Endometrial microvascular endothelial cells (primary cell): Measurements from ENCODE around the gene LMOD3. TPM values are rescaled to one million over a fixed set of nuclear protein-coding genes. Genes with fewer than 3 reads are reported as not detected.

Experiments
- in situ Hi-C: cut with HindIII; loops from 2 replicates; pipeline ENCODE4 v1.10.0; 2017; ENCODE audit warnings: low sequenced_read_pairs, low pct_unique_long_range_greater_than_20kb; ENCODE audit errors: inconsistent ontology term
- total RNA-seq: library from RNA; depleted of rRNA; stranded (reverse); fragments of >200 nt; gene quantifications from one replicate; pipeline ENCODE4 v1.2.3, GENCODE V29; 2015; ENCODE audit errors: inconsistent ontology term

LMOD3 gene
- total RNA-seq, 1 donor from 2014 or later = not detected

GRCh38 chr3:69099576-69099975 lies 22.8 kb downstream of the LMOD3 start:
- in situ Hi-C loops = no loop called here

- in situ Hi-C loops = no loop called here
These were observed 24.8 kb downstream of the LMOD3 start for GRCh38 chr3:69097407-69098086.

DNA sequence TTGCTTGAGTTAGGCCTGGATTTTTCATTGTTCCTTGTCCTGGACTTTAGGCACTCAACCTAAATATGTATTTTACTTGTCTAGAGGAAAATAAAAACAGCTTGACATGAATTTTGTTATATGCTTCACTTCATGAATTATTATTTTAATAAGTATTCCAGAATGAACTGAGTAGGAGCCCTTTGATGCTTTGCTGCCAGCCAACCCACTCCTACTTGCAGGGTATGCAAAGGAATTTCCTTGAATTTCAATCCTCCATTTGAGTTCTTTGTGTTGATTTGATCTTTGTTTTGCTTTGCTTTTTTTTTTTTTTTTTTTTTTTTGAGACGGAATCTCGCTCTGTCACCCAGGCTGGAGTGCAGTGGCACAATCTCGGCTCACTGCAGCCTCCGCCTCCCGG lies 26.1 kb downstream of the LMOD3 start:
- in situ Hi-C loops = no loop called here

DNA sequence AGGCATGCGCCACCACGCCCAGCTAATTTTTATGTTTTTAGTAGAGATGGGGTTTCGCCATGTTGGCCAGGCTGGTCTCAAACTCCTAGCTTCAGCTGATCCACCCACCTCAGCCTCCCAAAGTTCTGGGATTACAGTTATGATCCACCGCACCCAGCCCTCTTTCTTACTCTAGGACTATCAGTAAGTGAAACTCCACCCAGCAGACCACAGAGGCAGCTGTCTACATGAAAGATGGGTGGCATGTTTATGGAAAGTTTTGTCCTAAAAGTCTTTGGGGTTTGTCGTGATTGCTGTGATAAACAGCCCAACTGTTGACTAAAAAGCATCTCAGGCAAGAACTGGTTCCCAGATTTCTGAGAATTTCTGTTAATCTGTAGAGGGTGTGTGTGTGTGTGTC lies 26.8 kb downstream of the LMOD3 start:
- in situ Hi-C loops = no loop called here

- in situ Hi-C loops = no loop called here
These were observed 27.8 kb downstream of the LMOD3 start for GRCh38 chr3:69094467-69095205.

DNA sequence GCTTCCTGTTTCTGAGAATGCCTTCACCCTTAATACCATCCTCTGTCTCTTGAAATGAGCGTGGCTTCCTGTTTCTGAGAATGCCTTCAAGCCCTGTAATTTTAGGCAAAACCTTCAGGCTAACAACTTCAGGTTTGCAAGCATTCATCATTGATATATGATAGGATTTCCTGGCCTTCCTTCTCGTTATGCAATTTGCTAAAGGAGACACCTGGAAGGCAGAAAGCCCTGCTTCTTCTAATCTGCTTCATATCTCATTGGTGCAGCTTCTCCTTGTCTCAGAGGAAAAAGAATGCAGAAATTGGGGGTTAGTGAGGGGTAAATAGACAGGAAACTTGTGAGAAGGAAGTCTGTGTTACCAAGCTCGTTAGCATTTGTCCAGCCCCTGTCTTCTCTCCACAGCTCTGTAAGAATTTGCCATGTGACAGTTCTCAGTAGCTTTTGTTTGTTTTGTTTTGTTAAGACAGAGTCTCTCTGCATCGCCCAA lies 30.3 kb downstream of the LMOD3 start:
- in situ Hi-C loops = no loop called here

- in situ Hi-C loops = no loop called here
These were observed 30.9 kb downstream of the LMOD3 start for GRCh38 chr3:69091389-69092029.

DNA sequence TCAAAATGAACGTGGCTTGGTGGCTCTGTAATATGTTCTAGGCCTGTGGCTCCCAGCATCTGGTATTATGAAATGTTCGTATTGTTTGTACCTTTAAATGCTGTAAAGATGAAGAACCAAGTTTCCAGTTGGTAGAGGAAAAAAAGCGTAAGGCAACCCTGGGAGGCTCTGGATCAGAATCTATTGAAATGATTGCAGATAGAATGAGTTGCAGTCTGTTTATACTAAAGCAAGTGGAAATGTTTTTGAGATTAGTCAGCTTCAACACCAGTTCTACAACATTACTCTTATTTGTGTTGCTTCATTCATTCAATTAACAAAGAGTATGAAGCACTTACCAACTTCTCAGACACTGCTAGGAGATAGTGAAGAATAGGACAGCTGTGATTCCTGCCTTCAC lies 32.4 kb downstream of the LMOD3 start:
- in situ Hi-C loops = no loop called here

GRCh38 chr3:69088063-69088462 lies 34.3 kb downstream of the LMOD3 start:
- in situ Hi-C loops = loop anchor here (10.0 kb wide), 1 partner anchor 77 kb away; no protein-coding TSS in a partner anchor

- in situ Hi-C loops = loop anchor here (10.0 kb wide), 1 partner anchor 78 kb away; no protein-coding TSS in a partner anchor
These were observed 35.2 kb downstream of the LMOD3 start for GRCh38 chr3:69087030-69087791.

- in situ Hi-C loops = loop anchor here (10.0 kb wide), 1 partner anchor 79 kb away; no protein-coding TSS in a partner anchor
These were observed 36.3 kb downstream of the LMOD3 start for GRCh38 chr3:69085833-69086722.

- in situ Hi-C loops = loop anchor here (10.0 kb wide), 1 partner anchor 80 kb away; no protein-coding TSS in a partner anchor
These were observed 37.1 kb downstream of the LMOD3 start for GRCh38 chr3:69085168-69085832.

- in situ Hi-C loops = loop anchor here (10.0 kb wide), 1 partner anchor 80 kb away; no protein-coding TSS in a partner anchor
These were observed 37.8 kb downstream of the LMOD3 start, which contains the start of gene ARL6IP5 for GRCh38 chr3:69084326-69085167. ARL6IP5 (plus strand) TSS chr3:69084937; CDS start chr3:69085048, 111 bp downstream.

DNA sequence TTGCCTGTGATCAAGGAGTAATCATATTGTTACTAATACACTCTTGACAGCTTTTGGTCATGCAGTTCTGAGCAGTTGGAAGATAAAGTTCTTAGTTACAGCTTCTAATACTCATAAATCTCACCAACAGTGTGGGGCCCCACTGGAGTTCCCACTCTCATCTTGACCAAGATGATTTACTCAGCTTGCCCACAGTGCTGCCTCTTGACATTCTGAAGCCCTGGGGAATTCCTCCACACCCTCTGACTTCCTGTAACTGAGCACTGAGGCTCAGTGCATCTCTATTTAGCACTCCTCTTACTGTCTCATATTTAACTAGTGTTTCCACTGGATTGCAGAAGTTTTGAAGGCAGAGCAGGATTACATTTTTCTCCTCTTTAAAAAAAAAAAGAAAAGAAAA lies 39.6 kb downstream of the LMOD3 start:
- in situ Hi-C loops = loop anchor here (10.0 kb wide), 1 partner anchor 82 kb away; no protein-coding TSS in a partner anchor

DNA sequence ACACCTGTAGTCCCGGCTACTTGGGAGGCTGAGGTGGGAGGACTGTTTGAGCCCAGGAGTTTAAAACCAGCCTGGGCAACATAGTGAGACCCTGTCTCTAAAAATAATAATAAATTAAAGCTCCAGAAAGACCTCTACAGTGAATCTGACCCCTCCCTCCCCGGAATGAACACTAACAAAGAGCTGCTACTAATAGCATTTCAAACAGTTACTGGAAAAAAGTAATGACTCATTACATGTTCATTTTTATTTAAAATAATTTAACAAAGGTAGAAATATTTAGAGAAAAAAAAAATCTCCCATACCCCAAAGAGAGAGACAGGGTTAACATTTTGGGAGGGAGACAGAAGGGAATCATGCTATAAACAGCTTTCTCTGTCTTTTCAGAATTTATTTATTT lies 40.0 kb downstream of the LMOD3 start:
- in situ Hi-C loops = loop anchor here (10.0 kb wide), 1 partner anchor 82 kb away; no protein-coding TSS in a partner anchor

DNA sequence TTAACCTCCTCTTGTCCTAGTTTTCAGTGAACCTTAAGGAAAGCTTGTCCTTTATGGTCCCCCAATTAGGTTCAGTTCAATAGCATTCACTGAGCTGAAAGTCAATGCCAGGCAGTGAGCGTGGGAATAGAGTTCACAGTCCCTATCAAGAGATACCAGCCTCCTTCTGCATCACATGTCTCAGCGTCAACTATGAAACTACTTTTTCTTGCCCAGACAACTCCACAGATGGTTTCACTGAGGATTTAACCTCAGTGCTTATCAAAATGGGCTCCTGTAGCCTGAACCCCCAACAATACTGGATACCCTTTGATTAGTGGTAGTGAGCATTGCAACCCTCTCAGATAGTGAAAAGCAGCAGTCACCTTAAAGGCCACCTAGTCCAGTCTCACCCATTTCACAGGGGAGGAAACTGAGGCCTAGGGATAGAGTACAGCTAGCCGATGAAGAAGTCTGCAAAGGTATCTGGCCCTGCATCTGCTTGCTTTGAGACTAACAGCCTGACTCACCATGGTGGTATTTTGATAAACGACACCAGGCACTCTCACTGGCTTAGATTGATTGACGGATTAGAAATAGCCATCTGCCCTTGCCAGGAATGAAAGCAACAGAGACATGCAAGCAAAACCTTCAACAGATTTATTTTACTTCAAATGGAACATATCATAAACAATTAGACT lies 40.7 kb downstream of the LMOD3 start:
- in situ Hi-C loops = loop anchor here (10.0 kb wide), 1 partner anchor 83 kb away; no protein-coding TSS in a partner anchor
